ENCODE results near the gene OR4S2. TPM values are rescaled to one million over a fixed set of nuclear protein-coding genes. Genes with fewer than 3 reads are reported as not detected.

Gene OR4S2
- not detected in 5 replicates for total RNA-seq (2022; extraction: Qiagen RNA extraction; ENCODE audit: low read depth)

GRCh38 chr11:55648027-55648426 is at the start of gene OR4S2:
Gene OR4S2 (plus strand): TSS chr11:55648327. CDS start chr11:55650904, 2,577 bp downstream.

GRCh38 chr11:55607545-55607944 is 40.6 kb upstream of the OR4S2 start, which contains the start of gene OR4C11:
Gene OR4C11 (minus strand): TSS chr11:55607645. CDS start chr11:55604373, 3,272 bp downstream.

GRCh38 chr11:55634813-55635212 is 13.3 kb upstream of the OR4S2 start, which contains the start of gene OR4P4:
Gene OR4P4 (plus strand): TSS chr11:55635113.

GRCh38 chr11:55661901-55662300 is 13.8 kb downstream of the OR4S2 start, which contains the start of gene OR4C6:
Gene OR4C6 (plus strand): TSS chr11:55662201. CDS start chr11:55665167, 2,966 bp downstream.

Other genes starting within 250 kb of the OR4S2 start
- not detected in 5 replicates for gene OR4C15, start 93.9 kb upstream of the OR4S2 start, total RNA-seq (2022; extraction: Qiagen RNA extraction; ENCODE audit: low read depth)
- gene OR4C16, start 76.2 kb upstream of the OR4S2 start, total RNA-seq (2022; extraction: Qiagen RNA extraction; ENCODE audit: low read depth): not detected in 5 replicates
- gene OR4C11, start 40.7 kb upstream of the OR4S2 start, total RNA-seq (2022; extraction: Qiagen RNA extraction; ENCODE audit: low read depth): not detected in 5 replicates
- not detected in 5 replicates for gene OR4P4, start 13.2 kb upstream of the OR4S2 start, total RNA-seq (2022; extraction: Qiagen RNA extraction; ENCODE audit: low read depth)
- gene OR4C6, start 13.9 kb downstream of the OR4S2 start, total RNA-seq (2022; extraction: Qiagen RNA extraction; ENCODE audit: low read depth): not detected in 5 replicates
- gene OR5D13, start 125.1 kb downstream of the OR4S2 start, total RNA-seq (2022; extraction: Qiagen RNA extraction; ENCODE audit: low read depth): not detected in 5 replicates
- not detected in 5 replicates for gene OR5D14, start 147.2 kb downstream of the OR4S2 start, total RNA-seq (2022; extraction: Qiagen RNA extraction; ENCODE audit: low read depth)
- not detected in 5 replicates for gene OR5L1, start 163.0 kb downstream of the OR4S2 start, total RNA-seq (2022; extraction: Qiagen RNA extraction; ENCODE audit: low read depth)
- gene OR5D18, start 171.3 kb downstream of the OR4S2 start, total RNA-seq (2022; extraction: Qiagen RNA extraction; ENCODE audit: low read depth): not detected in 5 replicates
- gene OR5L2, start 178.9 kb downstream of the OR4S2 start, total RNA-seq (2022; extraction: Qiagen RNA extraction; ENCODE audit: low read depth): not detected in 5 replicates
- not detected in 5 replicates for gene OR5D16, start 190.4 kb downstream of the OR4S2 start, total RNA-seq (2022; extraction: Qiagen RNA extraction; ENCODE audit: low read depth)
- gene TRIM51, start 235.0 kb downstream of the OR4S2 start, total RNA-seq (2022; extraction: Qiagen RNA extraction; ENCODE audit: low read depth): not detected in 5 replicates

Data from A549 treated with GW870086 at 1 μM for 4 hours (cell line).